ENCODE data around the gene CLASP2. TPM values are rescaled to one million over a fixed set of nuclear protein-coding genes. Genes with fewer than 3 reads are reported as not detected.

The CLASP2 gene
- polyA plus RNA-seq, 1 experiment = 27.4 TPM

DNA sequence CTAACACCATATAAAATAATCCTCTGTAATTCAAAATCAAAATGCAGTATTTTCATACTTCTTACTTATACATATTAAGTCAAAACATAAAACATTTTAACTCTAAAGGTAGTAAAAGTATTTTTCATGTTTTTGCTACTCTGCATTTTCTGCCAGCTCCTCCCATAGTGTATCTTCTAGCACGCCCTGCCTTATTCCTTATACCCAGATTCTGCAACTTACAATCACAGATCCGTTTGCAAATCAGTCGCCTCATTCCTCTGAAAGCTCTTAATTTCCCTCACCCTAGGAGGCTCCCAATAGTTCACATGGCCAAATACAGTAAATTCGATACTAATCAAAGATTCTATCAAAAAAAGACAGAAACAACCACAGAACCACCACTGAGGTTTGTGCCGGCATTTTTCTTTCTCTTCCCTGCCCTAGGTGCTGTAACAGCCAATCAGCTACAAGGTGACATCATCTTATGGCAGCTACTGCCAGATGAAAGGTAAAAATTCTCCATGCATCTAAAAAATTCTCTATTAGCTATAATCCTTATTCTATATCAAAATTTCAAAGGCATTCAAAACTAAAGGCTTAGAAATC is 72.9 kb downstream of the CLASP2 start:
- CTCF ChIA-PET = interaction anchor here (1.0 to 4.8 kb wide), 4 partner anchors 8 to 142 kb away, joined by 3 to 27 read pairs (median 8); no protein-coding TSS in a partner anchor
- POLR2A ChIA-PET = no interaction called here

DNA sequence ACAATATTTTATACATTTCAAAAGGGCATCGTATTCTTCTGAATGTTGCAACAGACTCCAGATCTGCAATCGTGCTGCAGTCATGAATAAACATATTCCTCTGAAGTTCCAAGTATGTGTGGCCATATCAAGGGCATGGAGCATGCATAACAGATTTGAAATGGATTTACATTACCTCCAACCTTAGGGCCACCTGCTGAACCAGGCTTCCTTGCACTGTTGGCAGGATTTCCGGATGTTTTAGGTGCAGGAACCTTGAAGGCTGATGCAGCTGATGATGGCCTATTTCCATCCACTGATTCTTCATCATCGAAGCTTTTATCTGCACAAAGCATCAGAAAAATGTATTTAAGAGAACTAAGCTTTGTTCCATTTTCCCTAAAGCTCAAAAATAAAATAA is 73.5 kb downstream of the CLASP2 start:
- Histone ChIP-seq H3K27ac (ENCODE audit: low read depth, low read length) (no peak overlapping the region), H3K9me3 (ENCODE audit: control insufficient read depth, insufficient read depth, low read length) (no peaks in the 10 kb centered on the region), H3K27me3 (ENCODE audit: control insufficient read depth, insufficient read depth, low read length) (no peaks in the 10 kb centered on the region), H3K4me3 (ENCODE audit: low read depth, low read length) (no peak overlapping the region)
- TF ChIP-seq, protein P1, sequence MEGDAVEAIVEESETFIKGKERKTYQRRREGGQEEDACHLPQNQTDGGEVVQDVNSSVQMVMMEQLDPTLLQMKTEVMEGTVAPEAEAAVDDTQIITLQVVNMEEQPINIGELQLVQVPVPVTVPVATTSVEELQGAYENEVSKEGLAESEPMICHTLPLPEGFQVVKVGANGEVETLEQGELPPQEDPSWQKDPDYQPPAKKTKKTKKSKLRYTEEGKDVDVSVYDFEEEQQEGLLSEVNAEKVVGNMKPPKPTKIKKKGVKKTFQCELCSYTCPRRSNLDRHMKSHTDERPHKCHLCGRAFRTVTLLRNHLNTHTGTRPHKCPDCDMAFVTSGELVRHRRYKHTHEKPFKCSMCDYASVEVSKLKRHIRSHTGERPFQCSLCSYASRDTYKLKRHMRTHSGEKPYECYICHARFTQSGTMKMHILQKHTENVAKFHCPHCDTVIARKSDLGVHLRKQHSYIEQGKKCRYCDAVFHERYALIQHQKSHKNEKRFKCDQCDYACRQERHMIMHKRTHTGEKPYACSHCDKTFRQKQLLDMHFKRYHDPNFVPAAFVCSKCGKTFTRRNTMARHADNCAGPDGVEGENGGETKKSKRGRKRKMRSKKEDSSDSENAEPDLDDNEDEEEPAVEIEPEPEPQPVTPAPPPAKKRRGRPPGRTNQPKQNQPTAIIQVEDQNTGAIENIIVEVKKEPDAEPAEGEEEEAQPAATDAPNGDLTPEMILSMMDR (IDR thresholded peaks at IDR 0.05; ENCODE audit: low read depth, low read length) = no peak
- ChIA-PET CTCF (interaction anchor here (1.0 to 4.8 kb wide), 3 partner anchors 8 to 143 kb away, joined by 3 to 27 read pairs (median 6); no protein-coding TSS in a partner anchor), POLR2A (no interaction called here)
- DNase-seq (ENCODE audit: low read depth, low spot score) = no peak

More for the DNA sequence above, 72.9 kb downstream of the CLASP2 start:
- TF ChIP-seq, protein P1 (IDR thresholded peaks at IDR 0.05; ENCODE audit: low read depth, low read length) = no peak
- H3K27ac ChIP-seq (ENCODE audit: low read depth, low read length) = no peak overlapping the region
- no peaks in the 10 kb centered on the region for H3K9me3 ChIP-seq (ENCODE audit: control insufficient read depth, insufficient read depth, low read length)
- no peaks in the 10 kb centered on the region for H3K27me3 ChIP-seq (ENCODE audit: control insufficient read depth, insufficient read depth, low read length)
- no peak overlapping the region for H3K4me3 ChIP-seq (ENCODE audit: low read depth, low read length)
- no peak for DNase-seq (ENCODE audit: low read depth, low spot score)

DNA sequence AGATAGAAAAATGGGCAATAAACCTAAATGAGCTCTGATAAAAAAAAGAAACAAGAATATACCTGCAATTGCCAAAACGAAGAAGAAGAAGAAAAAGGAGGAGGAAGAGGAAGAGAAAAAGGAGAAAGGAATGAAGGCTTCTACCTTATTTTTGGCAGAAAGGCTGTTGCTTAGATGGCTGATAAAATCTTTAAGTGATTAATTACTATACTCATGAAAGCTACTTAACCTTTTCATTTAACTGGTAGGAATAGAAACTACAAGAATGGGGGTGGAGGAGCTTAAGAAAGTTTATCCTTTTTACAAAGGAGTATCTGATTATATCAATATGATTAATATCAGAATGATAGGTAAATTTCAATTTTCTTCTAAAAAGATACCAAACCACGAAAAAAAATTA is 75.2 kb downstream of the CLASP2 start:
- no peak overlapping the region for H3K27ac ChIP-seq (ENCODE audit: low read depth, low read length)
- TF ChIP-seq, protein P1 (IDR thresholded peaks at IDR 0.05; ENCODE audit: low read depth, low read length) = no peak
- POLR2A ChIA-PET = no interaction called here
- no peak overlapping the region for H3K4me3 ChIP-seq (ENCODE audit: low read depth, low read length)
- H3K9me3 ChIP-seq (ENCODE audit: control insufficient read depth, insufficient read depth, low read length) = no peaks in the 10 kb centered on the region
- CTCF ChIA-PET = interaction anchor here (0.6 to 4.8 kb wide), 9 partner anchors 8 to 1597 kb away, joined by 3 to 26 read pairs (median 4); no protein-coding TSS in a partner anchor
- H3K27me3 ChIP-seq (ENCODE audit: control insufficient read depth, insufficient read depth, low read length) = no peaks in the 10 kb centered on the region
- DNase-seq (ENCODE audit: low read depth, low spot score) = no peak

DNA sequence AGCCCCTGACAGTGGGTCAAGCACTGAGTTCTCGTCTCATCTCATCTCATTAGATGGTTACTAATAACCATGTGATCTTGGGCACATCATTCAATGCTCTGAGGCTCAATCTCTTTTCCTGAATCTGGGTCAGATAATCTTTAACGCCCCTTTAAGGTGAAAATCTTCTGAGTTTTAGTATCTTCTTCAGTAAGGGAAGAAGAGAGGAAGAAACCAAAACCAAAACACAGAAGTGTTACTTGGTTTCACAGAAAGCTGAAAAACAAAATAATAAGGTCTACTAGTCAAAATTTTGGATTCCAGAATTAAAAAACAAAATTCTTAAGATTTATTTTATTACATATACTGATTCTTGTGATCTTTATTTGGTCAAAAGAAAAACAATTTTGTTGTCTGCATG is 78.2 kb downstream of the CLASP2 start:
- ChIA-PET POLR2A (no interaction called here), CTCF (interaction anchor here (4.8 kb wide), 1 partner anchor 147 kb away, joined by 26 read pairs; no protein-coding TSS in a partner anchor)
- no peak overlapping the region for H3K4me3 ChIP-seq (ENCODE audit: low read depth, low read length)
- no peaks in the 10 kb centered on the region for H3K9me3 ChIP-seq (ENCODE audit: control insufficient read depth, insufficient read depth, low read length)
- H3K27ac ChIP-seq (ENCODE audit: low read depth, low read length) = no peak overlapping the region
- TF ChIP-seq, protein P1 (IDR thresholded peaks at IDR 0.05; ENCODE audit: low read depth, low read length) = no peak
- no peaks in the 10 kb centered on the region for H3K27me3 ChIP-seq (ENCODE audit: control insufficient read depth, insufficient read depth, low read length)
- DNase-seq (ENCODE audit: low read depth, low spot score) = no peak

DNA sequence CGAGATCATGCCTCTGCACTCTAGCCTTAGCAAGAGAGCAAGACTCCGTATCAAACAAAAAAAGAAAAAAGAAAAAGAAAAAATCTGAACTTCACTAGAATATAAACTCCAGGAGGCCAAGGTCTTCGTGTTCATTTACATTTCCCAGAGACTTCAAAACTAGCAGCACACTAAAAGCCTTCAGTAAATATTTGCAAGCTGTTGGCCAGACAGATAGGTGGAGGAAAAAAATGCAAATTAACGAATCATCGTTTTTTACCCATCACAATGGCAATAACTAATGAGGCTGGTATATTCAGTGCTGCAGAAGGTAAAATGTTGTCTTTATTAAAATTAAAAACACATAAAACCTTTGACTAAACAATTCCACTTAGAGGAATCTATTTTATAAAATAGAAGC is 80.6 kb downstream of the CLASP2 start:
- TF ChIP-seq, protein P1 (IDR thresholded peaks at IDR 0.05; ENCODE audit: low read depth, low read length) = no peak
- DNase-seq (ENCODE audit: low read depth, low spot score) = no peak
- ChIA-PET CTCF (interaction anchor here (0.6 to 2.7 kb wide), 11 partner anchors 9 to 243 kb away, joined by 3 to 61 read pairs (median 5); no protein-coding TSS in a partner anchor), POLR2A (no interaction called here)
- Histone ChIP-seq H3K27ac (ENCODE audit: low read depth, low read length) (no peak overlapping the region), H3K27me3 (ENCODE audit: control insufficient read depth, insufficient read depth, low read length) (no peaks in the 10 kb centered on the region), H3K9me3 (ENCODE audit: control insufficient read depth, insufficient read depth, low read length) (no peaks in the 10 kb centered on the region), H3K4me3 (ENCODE audit: low read depth, low read length) (no peak overlapping the region)
